Stimulated activated naive CD4-positive, alpha-beta T cell treated with Interleukin-2 at 50 U/mL for 16 hours (primary cell): Measurements from ENCODE around the gene ENO2.

Experiments
- DNase-seq: peaks from one replicate; lab custom pipeline; 2025; lab: John Stamatoyannopoulos, UW

Gene ENO2

DNA sequence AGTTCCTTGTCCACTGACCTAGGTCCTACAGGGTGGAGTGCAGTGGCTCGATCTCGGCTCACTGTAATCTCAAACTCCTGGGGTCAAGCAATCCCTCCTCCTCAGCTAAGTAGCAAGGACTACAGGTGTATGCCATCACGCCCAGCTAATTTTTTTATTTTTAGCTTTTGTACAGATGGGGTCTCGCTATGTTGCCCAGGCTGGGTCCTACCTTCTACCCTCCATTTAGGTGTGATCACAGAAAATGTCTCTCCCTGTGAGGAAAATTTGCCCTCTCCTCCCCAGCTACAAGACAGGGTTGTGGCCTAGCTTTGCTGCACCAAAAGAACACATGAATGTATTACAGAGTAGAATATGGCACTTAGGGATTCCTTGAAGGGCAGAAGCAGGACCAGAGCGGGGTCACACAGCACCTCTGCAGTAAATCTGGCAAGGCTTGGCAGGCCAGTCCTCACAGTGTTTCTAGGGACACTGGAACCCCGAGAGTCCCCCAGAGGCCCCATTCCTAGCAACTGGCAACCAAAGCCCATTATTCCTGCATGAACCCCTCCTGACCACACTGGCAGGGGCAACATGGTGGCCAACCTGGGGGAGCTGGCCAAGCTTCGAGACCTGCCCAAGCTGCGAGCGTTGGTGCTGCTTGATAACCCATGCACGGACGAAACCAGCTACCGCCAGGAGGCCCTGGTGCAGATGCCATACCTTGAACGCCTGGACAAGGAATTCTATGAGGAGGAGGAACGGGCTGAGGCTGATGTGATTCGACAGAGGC lies 2.0 kb upstream of the ENO2 start:
- no peak for DNase-seq

DNA sequence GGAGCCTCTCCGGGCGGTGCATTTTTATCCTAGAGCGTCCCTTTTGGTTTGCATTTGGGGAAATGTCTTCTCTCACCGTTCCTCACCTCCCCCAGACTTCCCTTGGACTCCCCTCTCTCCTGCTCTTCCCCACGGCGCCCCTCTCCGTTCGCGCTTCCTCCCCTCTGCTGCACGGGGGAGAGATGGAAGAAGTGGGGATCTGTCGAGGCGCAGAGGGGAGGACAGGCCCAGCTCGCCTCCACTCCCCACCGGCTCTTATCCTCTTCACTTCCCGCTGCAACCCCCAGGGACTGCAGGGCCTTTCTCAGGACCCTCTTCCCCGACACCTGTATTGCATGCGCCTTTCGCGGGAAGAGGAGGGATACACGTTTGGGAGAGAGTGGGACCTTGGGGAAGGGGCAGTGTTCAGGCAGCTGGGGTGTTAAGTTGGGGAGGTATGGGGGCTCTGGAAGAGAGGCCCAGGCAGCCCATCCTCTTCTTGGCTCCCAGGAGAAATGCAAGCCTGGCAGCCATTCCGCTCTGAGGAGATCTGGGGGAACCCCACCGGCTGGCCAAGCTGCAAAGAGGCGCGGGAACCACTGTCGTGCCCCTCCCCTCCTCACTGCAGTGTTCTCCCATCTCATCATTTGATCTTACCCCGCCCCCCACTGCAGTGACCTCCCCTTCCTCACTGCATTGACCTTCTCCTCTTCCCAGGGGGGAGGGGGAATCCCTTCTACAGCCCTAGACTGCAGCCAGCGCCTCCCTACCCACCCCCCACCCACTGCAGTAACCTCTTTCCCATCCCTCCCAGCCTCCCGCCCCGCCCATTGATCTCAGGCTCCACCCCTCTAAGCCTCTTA lies 788 bp downstream of the ENO2 start:
- no peak for DNase-seq

DNA sequence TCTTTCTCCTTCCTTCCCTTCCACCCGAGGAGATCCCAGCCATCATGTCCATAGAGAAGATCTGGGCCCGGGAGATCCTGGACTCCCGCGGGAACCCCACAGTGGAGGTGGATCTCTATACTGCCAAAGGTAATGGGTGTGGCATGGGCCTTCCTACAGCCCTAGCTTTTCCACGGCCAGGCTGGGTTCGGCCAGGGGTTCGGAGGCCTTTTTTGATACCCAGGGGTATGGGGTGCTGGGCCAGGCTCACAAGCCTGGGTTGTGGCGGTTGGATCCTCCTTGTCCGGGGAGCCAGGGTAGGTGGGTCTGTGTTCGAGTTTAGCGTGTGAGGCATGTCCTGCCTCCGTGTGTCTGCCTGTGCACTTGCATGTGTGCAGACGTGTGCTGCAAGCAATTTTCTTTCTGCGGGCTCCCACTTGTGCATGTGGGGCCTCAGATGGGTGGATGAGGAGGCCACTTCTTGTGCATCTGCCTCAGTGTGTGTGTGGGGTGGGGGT lies 1.5 kb downstream of the ENO2 start:
- no peak for DNase-seq

DNA sequence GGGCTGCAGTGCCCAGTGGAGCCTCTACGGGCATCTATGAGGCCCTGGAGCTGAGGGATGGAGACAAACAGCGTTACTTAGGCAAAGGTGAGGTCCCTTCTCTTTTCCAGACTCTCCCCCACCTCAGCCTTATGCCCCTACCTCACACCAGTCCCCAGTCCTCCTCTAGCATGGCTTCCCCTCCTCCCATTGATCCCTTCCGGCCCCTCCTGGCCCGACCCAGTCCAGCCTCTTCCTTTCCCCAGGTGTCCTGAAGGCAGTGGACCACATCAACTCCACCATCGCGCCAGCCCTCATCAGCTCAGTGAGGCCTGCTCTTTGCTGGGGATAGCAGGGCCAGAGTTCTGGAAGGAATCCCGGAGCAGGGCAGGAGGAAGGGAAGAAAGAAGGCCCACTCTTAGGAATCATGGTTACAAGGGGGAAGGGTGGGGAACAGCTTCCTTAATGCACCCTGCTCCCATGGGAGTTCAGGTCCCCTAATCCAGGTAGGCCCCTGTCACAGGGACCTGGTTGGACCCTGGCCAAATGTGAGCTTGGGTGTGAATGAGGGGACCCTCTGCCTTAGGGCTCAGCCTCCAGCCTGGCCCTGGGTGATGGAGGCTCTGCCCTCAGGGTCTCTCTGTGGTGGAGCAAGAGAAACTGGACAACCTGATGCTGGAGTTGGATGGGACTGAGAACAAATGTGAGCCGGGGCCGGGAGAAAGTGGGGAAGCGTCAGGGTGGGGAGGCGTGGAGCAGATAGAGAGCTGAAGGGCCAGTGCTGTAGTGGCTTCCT lies 2.2 kb downstream of the ENO2 start:
- DNase-seq: no peak

DNA sequence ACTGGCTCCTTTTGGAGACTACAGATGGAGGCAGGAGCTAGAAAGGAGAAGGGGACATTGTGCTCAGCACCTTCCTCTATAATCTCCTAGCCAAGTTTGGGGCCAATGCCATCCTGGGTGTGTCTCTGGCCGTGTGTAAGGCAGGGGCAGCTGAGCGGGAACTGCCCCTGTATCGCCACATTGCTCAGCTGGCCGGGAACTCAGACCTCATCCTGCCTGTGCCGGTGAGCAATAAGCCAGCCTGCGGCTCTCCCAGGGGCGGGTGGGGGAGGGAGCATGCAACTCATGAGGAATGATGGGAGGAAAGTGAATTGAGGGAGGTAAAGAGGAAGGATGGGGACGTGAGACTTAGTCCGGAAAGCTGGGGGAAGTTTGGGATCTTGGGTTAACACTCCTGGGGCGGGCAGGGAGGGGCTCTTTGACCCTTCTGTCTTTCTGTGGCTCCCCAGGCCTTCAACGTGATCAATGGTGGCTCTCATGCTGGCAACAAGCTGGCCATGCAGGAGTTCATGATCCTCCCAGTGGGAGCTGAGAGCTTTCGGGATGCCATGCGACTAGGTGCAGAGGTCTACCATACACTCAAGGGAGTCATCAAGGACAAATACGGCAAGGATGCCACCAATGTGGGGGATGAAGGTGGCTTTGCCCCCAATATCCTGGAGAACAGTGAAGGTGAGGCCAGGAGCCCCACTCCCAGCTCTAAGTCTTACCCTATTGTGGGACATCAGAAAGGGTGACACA lies 3.3 kb downstream of the ENO2 start:
- no peak for DNase-seq

DNA sequence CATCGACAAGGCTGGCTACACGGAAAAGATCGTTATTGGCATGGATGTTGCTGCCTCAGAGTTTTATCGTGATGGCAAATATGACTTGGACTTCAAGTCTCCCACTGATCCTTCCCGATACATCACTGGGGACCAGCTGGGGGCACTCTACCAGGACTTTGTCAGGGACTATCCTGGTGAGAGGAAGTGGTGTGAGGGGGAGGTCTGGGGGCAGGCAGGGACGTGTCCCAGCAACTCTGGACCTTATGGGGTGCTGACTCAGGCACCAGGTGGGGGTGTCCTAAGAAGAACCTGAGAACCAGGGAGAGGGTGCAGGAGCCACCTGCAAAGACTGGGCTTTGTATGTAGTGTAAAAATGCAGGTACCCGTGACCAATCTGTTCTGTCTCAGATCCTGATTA lies 5.2 kb downstream of the ENO2 start:
- no peak for DNase-seq

DNA sequence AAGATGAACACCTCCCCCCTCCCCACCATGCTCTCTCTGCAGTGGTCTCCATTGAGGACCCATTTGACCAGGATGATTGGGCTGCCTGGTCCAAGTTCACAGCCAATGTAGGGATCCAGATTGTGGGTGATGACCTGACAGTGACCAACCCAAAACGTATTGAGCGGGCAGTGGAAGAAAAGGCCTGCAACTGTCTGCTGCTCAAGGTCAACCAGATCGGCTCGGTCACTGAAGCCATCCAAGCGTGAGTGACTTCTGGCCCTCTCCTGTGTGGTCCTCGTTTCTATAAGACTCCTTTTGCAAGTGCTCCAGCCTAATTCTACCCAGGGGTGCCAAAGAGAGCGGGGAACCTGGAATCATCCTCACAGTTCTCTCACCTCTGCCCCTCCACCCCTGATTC lies 7.2 kb downstream of the ENO2 start:
- DNase-seq: no peak

DNA sequence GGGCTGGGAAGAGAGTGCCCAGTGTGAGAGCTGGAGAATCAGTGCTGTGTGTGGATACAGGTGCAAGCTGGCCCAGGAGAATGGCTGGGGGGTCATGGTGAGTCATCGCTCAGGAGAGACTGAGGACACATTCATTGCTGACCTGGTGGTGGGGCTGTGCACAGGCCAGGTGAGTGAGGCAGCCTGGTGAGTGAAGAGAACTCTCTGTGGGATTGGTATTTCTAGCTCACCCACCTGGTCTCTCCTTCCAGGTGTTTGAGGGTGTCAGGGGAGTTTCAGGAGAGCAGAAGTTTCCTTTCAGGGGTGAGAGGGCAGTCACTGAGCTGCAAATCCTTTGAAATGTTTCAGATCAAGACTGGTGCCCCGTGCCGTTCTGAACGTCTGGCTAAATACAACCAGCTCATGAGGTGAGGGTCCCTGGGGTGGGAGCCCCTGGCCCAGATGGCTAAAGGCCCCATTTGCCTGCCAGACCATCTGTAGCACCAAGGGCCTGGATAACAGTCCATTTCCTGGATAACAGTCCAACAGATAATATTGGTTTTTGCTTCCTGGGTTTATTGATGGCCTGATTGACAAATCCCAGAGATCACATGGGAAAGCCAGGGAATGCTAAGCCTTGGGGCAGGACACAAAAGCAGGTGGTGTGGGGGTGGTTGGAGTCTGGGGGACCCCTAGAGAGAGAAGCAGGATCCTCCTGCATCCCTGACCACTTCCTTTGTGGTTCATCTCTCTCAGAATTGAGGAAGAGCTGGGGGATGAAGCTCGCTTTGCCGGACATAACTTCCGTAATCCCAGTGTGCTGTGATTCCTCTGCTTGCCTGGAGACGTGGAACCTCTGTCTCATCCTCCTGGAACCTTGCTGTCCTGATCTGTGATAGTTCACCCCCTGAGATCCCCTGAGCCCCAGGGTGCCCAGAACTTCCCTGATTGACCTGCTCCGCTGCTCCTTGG lies 7.9 kb downstream of the ENO2 start:
- DNase-seq: no peak

DNA sequence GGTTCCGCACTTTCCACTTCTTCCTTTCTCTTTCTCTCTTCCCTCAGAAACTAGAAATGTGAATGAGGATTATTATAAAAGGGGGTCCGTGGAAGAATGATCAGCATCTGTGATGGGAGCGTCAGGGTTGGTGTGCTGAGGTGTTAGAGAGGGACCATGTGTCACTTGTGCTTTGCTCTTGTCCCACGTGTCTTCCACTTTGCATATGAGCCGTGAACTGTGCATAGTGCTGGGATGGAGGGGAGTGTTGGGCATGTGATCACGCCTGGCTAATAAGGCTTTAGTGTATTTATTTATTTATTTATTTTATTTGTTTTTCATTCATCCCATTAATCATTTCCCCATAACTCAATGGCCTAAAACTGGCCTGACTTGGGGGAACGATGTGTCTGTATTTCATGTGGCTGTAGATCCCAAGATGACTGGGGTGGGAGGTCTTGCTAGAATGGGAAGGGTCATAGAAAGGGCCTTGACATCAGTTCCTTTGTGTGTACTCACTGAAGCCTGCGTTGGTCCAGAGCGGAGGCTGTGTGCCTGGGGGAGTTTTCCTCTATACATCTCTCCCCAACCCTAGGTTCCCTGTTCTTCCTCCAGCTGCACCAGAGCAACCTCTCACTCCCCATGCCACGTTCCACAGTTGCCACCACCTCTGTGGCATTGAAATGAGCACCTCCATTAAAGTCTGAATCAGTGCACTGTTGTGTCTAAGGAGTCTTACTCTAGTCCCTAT lies 8.8 kb downstream of the ENO2 start:
- DNase-seq: no peak

DNA sequence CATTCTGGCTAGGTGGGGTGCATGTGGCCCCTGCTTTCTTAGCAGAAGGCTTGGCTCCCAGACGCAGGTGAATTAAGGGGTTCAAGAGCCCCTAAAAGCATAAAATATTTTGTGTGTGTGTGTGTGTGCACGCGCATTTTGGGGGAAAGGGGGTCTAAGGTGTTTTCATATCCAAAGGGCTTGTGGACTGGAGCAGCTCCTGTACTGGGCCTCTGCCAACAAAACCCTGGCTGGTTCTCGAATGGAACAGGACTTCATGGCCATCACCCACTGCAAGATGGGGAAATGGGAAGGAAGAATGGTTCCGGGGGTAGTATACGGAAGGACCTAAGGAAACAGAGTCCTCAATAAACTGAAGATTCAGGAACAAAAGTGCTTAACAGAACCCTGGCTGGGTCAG lies 9.5 kb downstream of the ENO2 start:
- DNase-seq: no peak

DNA sequence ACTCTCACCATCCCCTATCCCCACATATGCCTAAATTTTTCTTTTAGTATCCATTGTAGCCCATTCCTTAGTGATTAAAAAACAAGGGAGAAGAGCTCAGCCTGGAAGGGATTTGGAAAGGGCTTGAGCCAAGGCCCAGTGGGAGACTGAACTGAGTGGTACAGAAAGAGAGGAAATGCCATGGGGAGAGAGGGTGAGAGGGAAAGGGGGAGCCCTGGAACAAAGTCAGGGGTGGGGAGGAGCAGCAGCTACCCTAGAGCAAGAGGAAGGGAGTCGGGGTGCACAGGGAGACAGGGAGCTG lies 10.8 kb downstream of the ENO2 start:
- DNase-seq: no peak

DNA sequence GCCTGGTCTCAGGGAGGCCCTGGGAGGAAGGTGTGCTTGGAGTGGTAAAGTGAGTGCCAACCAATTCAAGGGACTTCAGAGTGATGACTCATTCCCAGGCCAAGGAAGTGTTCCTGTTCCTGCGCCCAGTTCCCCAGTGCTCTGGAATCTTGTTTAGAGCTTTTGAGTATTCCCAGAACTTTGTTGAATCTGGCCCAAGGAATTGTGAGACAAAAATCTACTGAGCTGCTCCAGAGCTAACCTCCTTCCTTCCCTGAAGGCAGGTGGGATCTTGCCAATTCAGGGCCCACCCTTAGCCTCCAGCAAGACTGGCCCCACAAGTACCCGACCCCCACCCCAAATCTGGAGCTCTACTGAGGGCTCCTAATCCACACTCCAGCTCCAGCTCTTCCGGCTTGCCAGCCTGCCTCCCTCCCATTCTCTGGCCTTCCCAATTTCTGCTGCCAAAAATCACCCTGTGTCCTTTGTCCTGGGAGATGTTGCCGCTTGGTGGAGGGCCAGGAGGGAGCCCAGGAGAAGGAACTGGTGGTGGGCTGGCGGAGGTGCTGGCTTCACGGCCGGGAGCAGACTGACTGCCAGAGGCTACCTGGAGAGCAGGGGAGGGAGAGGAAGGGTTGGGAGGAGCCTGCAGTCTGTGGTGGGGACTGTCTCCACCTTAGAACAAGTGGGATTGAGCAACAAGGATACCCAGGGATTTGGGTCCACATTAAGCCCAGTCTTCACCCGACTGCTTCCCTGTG lies 11.3 kb downstream of the ENO2 start:
- no peak for DNase-seq

DNA sequence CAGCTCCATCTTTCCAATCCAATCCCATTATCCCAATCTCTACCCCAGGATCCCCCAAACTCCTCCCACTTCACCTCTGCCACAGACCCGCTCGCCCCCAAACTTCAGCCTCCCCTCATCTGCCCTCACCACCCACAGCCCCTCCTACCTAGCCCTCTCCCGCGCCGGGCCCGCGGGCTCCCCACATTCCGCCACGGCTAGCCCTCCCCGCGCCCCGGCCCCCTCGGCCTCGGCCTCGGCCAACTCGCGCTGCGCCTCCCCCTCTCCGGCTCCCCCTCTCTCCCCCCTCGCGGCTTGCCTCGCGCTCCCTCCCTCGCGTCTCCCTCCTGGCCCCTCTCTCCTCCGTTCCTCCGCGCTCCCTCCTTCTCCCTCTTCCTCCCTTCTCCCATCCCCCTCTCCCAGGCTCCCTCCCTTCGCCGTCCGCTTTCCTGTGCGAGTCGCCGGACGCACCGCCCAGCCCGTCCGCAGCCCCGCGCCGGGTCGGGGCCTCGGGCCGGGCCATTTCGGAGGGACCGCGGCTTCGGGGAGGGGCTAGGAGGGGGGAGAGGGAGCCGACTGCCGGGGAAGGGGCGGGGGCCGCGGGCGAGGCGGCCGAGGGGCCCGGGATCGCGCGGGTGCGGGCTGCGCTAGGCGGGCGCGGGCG lies 13.1 kb downstream of the ENO2 start, which contains the start of gene ATN1:
TSS of gene ATN1 (plus strand) at position 581 of the 643 bp plus-strand sequence. CDS start 6,043 bp downstream, outside the sequence.
- peak; percentile 58 for DNase-seq

DNA sequence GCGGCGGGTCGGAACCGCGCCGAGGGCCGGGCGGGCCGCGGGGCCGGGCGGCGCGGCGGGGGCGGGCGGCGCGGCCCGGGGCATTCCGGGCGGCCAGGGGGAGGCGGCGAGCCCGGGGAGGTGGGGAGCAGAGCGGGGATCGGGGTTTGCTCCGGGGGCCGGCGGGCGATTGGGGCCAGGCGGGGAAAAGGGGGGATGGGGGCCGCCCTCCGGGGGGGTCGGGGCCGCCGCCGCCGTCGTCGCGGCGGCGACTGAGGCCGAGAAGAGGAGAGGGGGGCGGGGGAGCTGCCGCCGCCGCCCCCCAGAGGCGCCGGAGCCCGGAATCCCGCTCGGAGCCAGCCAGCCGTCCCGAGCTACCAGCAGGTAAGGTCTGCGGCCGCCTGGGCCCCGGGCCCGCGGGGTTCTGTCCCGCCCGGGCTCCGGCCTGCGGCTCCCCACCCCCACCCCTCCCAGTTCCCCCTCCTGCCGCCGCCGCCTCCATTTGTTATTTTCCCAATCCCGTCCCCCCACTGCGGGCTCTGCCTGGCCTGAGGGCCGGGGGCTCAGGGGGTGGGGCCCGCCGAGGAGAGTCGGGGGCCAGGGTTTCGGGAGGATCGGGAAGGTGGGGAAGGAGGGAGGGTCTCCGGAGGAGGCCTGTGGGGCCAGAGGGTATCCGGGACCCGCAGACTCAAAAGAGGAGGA lies 13.8 kb downstream of the ENO2 start:
- no peak for DNase-seq

DNA sequence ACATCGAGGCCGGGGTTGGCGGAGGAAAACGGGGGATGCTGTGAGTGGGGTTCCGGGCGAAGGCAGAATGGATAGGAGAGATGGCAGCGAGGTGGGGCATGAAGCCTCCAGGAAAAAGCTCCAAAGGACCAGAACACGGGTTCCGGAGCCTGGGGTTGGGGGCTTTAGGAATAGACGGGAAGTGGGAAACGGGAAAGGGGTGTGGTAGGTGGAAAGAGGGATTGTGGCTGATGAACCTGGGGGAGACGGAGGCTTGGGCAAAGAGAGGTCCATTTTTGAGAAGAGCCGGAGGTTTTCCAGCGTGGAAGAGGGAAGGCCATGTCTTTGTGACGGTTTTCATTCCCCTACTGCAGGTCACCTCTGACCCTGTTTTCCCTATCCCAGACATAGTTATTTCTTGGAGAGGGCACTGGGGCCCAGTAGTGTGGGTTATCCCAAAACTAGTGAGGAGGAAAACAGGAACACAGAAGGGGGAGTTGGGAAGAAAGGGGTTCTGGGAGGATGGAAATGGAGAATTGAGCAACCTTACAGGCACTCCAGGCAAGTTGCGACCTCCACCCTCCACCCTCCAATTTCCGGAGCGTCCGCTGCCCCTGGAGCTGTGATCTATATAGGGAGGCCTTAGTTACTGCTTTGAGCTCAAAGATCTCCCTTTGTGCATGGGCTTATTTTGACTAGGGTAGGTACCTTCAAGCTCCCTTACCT lies 14.5 kb downstream of the ENO2 start:
- no peak for DNase-seq

DNA sequence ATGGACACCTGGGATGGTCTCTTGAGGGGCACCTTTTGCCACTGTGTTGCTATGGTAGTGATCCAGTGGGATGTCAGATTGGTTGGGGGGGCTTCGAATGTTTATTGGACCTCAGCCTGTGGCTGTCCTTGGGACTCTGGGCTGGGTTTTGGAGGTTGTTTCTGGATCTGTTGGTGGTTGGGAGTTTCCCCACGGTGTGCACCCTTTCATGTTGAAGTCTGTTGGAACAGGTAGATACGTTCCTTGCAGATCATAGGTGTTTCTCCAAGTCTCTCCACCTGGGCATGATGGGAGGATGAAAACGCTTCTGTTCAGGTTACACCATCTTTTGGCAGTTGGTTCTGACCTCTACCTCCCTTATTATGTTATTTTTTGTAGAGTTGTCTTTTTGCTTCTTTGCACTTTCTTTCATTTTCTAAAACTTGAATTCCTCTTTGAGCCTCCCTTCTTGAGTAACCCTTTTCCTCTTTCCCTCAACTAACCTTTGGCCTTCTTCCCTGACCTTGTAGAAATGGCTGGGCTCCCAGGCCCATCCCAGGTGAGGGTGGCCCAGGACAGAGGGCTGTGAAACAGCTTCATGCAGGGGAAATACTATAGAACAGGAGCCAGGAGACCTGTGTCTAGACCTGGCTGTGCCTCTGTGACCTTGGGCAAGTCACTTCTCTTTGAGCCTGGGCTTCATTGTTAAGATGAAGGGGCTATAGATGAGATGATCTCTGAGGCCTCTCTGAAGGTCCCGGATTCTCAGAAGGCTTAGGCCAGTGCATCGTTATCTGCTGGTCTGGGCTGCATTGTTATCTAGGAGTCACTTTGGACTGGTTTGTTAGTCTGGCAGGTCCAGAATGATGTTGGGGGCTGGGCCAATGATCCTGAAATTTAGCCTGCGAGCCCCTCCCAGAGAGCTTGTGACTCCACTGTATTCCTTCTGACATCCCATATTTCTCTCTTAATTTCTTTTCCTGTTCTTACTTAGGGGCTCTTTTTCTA lies 15.4 kb downstream of the ENO2 start:
- no peak for DNase-seq
